SKM-1 (cell line): ENCODE results near the gene MUC5AC.
"Not testable (repeated sequence)": the region's sequence is repeated elsewhere in the genome, so short reads cannot be mapped to it uniquely, and the experiment has no call there.

Source experiments
- DNase-seq: peaks from one replicate; lab custom pipeline; 2025; ENCODE audit not compliant: unreplicated experiment; lab: John Stamatoyannopoulos, UW

The MUC5AC gene

DNA sequence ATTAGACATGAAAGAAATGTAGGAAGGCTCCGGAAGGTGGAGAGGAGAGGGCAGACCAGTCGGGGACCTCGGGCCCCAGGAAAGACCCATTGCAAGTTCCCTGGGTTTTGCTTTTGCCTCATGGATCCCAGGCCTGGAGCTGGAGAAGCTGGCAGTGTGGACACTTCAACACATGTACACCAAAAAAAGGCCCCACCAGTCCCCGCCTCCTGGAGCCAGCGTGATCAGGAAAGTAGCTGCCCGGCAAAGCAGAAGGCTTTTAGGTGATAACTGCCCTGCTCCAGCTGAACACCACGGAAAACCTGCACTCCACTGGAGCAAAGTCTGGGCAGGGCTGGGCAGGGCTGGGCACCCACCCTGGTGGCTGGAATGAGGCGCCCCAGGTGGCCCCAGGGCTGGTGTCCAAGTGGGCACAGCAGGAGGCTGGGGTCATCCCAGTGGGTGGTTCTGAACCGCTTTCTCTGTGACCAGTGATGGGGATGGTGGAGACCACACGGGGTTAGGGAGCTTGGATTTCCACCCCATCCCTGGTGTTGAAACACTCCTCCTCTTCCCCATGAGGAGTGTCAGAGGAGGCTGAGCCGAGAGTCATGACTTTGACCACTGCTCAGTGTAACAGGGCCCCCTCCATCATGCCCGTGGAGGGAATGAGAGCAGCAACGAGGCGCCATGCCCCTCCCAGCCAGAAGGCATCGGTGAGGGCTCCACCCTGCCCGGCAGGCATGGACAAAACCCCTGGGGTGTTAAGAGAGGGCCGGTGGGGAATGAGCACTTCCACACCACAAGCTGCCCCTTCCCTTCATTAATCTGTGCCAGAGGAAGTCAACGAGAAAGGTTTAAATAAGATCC, 16.9 kb upstream of the MUC5AC start:
- no peak for DNase-seq

DNA sequence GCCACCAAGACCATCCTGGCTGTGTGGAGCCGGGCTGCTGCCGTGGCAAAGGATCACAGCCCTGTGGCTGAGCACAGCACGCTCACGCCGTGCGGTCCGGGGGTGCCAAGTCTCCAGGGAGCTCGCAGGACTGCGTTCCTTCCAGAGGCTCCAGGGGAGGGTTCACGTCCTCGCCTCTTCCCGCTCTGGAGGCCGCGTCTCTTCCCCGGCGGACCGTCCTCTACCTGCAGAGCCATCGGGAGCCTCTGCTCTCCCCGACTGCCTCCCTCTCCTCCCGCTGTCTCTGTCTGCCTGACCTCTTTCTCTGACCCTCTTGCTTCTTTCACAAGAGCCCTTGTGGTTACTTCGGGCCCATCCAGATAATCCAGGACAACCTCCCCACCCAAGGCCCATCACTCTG, 11.4 kb upstream of the MUC5AC start:
- DNase-seq: no peak

DNA sequence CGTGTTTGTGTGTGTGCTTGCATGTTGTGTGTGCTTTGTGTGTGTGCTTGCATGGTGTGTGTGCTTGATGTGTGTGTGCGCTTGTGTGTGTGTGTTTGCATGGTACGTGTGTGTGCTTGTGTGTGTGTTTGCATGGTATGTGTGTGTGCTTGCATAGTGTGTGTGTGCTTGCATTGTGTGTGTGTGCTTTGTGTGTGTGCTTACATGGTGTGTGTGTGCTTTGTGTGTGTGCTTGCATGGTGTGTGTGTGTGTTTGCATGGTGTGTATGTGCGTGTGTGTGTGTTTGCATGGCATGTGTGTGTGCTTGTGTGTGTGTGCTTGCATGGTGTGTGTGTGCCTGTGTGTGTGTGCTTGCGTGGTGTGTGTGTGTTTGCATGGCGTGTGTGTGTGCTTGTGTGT, 10.0 kb upstream of the MUC5AC start:
- no peak for DNase-seq

DNA sequence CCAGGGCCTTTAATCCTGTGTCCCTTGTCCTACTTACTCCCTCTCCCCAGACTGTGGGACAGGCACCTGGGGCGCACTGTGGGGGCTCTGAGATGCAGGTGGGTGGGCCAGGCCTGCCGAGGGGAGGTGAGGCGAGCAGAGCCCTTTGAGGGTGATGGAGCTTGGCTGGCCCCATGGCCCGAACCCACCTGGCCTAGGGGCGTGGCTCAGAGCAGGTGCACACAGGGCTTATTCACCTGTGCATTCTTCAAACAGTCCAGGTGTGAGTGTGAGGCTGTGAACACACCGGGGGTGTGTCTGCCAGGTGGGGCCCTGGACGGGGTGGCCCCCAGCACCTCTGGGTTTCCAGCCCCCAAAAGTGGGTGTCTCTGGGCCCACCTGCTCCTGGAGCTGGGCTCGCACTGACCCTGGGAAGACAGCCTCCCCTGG, 9.0 kb upstream of the MUC5AC start:
- DNase-seq: no peak

DNA sequence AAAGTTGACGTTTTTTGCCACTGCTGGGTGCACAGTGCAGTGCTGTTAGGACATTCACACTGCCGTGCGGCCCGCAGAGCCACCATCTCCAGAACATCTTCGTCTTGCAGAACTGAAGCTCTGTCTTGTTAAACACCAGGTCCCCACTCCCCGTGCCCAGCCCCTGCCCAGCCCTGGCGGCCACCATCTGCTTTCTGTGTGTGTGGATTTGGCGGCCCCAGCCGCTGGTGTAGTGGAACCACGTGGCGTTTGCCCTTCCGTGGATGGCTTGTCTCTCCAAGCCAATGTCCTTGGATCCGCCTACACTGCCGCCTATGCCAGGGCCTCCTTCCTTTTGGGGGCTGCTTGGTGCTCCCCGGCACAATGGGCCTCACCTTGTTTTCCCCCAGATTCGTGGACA, 8.2 kb upstream of the MUC5AC start:
- no peak for DNase-seq

DNA sequence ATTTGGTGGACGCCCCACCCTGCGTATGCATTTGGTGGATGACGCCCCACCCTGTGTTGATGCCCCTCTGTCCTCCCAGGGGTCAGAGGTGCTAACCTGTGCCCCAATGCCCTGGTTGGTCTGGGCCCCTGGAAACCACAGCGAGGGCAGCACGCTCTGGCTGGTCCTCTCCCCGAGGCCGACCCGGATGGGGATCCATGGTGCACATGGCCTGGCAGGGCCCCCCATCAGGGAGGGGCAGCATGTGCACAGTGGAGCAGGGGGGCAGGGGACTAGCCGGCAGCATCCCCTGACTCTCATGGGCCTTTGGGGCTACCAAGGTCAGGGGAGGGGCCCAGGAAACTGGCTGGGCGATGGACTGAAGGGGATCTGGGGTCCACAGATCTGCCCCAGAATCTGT, 7.6 kb upstream of the MUC5AC start:
- no peak for DNase-seq

DNA sequence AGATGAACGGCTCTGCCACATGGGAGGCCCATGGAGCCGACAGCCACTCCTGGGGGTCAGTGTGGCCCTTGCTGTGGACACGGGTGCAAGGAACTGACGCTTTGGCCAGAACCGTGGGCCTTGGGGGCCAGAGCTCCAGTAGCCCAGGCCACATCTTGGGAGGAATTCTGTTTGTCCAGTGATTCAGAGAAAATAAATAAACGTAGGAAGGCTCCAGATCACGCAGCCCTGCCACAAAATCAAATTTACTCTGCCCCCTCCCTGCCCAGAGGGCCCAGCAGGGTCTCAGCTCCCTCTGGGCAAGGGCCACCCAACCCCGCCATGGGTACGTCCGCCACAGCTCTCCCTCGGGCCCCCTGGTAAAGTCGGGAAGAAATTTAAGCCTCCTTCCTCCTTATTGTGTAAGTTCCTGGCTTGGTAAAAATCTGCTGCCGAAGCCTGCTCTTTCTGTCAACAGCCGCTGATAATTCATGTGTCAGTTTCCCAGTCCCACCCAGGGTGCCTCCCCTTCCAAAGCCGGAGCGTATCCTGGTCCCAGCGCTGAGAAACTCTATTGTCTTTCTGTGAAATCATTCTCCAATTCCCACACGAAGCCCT, 6.9 kb upstream of the MUC5AC start:
- no peak for DNase-seq

DNA sequence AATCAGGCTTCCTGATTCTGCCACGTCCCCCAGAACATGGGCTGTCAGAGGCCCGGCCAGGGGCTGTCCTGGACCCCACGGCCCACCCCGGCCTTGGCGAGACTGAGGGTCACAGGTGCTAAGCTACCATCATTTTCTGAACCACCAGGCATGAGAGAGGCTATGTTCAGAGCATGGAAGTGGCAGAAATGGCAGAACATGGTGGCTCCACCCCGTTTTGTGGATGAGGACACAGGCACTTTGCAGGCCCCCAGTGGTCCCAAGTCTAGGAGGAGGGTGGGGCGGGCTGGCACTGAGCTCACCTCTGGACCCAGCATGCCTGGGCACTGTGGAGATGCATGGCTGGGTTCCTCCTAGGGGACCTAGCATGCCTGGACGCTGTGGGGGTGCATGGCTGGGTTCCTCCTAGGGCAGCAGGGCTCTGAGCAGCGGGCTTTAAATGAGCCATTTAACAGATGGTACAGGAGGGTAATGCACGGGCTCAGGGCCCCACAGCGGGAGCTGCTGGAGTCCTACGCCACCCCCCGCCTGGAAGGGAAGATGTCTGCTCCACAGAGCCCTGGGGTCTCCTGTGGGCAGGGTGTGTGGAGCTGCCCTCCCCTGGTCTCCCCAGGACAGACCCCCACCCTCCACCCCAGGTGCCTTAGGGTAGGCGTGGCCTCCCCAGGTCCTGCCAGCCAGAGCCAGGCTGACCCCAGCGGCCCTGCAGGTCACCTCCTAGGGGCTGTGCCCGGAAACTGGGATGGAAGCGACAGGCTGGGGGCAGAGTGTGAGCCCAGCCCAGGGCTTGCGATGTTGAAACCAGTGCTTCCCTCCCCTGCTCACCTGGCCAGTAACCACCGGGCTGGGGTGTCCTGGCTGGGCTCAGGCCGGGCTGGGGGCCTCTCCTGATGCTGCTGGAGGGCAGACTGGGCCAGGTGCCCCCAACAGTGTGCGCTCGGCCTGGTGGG, 6.1 kb upstream of the MUC5AC start:
- no peak for DNase-seq

DNA sequence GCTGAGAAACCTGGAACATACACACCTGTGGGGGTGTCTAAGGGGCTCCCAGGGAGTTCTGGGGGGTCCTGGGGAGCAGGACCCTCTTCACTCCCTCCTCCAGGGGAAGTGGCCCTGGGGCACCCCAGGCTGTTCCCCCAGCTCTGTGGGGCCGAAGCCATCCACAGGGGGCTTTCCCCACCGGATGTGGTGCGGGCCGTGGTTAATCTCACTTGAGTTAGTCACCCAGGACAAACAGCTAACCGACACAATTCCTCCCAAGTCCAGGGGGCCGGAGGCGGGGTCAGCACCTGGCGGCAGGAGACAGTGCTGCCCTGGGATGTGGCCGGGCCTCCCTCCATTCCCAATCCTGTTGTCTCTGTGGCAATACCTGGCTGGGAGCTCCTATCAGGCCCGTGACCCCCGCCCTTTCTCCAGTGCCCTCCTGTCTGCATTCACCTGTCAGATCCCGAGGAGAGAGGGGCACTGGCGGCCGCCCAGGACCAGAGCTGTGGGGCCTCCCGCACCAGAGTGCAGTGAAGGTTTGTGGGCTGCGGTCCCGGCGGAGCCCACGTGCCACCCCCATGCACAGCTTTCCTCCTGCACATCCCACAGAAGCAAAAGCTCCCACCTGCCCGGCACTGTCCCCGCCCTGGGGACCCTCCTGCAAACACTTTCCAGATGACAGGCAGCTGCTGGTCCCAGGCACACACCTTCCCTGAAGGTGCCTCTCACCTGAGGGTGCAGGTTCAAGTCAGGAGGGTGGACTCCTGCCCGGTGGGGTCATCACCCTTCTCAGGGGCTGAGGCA, 5.2 kb upstream of the MUC5AC start:
- DNase-seq: no peak

DNA sequence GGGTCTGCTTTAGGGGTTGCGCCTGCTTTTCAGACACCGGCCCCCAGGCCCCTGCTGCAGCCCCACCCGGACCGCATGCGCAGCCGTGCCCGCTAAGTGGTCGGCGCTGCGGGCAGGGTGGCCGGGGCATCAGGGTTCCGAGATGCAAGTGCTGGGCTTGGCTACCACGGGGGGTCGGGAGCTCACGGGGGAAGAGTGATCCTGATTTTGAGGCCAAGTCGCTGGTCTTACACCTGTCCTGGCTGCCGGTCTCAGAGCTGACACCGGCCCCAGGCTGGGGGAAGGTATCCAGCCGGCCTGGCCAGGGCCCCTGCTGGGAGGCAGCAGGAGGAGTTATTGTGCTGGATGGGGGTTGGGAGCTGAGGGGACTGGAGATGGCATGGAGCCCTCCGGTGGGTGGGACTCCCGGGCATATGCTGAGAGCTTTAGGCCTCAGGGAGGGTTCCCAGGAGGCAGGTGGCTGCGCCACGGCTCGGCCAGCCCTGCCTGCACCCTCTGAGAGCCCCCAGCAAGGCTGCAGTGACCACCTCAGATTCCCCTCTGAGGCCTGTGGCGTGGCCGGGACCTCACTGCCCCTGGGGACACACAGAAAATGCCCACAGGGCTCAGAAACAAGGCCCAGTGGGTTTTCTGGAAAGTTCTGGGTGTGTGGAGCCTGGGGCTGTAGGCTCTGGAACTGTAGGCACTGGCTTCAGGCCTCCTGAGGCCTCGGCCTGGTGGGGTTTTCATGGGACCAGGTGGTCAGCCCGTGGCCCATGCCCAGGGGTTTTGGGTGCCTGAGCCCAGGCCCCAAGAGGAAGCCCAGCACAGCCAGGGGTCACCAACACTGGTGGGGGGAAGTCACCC, 4.4 kb upstream of the MUC5AC start:
- no peak for DNase-seq

DNA sequence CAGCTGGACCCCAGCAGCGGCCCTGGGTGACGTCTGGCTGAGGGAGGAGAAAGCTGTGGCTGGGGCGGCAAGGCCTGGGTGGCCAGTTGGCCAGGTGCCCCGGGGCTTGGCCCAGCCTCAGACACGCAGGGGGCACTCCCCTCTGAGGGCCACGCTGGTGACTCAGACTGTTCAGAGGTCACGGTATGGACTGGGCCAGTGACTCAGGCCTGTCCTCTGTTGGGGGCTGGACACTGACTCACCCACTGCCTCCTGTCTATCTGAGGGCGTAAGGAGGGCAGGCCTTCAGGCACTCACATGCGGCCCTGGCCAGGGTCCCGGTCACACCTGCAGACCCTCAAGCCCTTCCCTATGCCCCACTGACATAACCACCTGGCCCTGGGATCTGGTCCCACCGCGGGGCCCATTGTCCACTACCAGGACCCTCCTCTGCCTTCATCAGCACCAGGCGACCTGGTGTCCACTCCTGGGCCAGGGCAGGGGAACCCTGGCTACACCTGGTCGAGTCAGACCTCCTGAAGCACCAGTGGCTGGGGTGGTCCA, 3.7 kb upstream of the MUC5AC start:
- no peak for DNase-seq

DNA sequence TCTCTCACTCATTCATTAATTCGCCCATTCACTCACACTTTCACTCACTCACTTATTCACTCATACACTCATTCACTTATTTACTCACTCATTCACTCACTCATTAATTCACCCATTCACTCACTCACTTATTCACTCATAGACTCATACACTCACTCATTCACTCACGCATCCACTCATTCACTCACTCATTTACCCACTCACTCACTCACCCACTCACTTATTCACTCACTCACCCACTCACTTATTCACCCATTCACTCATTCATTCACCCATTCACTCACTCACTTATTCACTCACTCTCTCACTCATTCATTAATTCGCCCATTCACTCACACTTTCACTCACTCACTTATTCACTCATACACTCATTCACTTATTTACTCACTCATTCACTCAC, 3.1 kb upstream of the MUC5AC start:
- not testable (repeated sequence) for DNase-seq

DNA sequence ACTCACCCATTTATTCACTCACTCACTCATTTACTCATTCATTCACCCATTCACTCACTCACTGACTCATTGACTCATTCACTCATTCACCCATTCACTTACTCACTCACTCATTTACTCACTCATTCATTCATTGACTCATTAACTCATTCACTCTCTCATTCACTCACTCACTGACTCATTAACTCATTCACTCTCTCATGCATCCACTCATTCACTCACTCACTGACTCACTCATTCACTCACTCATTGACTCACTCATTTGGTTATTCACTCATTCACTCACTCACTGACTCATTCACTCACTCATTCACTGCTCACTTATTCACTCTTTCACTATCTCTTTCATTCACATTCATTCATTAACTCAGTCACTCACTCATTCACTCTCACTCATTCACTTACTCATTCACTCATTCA, 2.5 kb upstream of the MUC5AC start:
- DNase-seq: no peak

DNA sequence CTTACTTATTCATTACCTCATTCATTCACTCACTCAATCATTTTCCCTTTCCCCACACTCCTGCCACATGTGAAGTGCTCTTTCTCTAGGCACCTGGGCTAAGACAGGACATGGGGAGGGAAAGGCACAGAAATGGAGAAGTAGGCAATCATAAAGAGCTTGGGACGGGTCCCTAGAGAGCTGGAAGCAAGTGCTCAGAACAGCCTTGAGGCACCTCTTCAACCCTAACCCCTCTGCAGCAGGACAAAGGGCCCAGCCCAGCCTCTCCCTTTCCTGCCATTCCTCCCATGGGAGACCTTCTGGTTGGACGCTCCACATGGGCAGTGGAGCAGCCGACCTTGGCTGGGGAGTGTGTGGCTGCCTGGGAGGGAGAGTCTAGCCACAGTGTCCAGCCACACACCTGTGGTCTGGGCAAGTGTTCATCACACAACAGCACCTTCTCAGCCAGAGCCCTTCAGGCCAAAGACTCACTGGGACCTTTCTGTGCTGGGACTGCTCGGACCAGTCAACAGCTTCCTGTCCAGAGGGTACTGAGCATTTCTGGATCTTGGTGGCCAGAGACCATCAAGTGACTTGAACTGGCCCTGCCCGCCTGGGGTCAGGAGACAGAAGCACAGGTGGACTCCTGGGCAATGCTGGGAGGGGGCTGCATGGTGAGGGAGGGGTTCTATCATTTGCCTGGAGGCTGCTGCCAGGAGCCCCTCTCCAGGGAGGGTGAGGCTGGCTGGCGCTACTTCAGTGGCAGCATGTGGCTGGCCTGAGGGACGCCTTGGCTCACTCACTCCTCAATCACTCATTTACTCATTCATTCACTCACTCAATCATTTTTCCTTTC, 1.0 kb upstream of the MUC5AC start:
- DNase-seq: no peak

DNA sequence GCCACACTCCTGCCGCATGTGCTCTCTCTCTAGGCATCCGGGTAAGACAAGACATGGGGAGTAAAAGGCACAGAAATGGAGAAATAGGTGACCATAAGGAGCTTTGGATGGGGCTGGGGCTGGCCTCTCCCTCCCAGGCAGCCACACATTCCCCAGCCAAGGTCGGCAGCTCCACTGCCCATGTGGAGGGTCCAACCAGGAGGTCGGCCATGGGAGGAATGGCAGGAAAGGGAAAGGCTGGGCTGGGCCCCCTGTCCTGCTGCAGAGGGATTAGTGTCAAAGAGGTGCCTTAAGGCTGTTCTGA, 460 bp upstream of the MUC5AC start:
- DNase-seq: no peak

DNA sequence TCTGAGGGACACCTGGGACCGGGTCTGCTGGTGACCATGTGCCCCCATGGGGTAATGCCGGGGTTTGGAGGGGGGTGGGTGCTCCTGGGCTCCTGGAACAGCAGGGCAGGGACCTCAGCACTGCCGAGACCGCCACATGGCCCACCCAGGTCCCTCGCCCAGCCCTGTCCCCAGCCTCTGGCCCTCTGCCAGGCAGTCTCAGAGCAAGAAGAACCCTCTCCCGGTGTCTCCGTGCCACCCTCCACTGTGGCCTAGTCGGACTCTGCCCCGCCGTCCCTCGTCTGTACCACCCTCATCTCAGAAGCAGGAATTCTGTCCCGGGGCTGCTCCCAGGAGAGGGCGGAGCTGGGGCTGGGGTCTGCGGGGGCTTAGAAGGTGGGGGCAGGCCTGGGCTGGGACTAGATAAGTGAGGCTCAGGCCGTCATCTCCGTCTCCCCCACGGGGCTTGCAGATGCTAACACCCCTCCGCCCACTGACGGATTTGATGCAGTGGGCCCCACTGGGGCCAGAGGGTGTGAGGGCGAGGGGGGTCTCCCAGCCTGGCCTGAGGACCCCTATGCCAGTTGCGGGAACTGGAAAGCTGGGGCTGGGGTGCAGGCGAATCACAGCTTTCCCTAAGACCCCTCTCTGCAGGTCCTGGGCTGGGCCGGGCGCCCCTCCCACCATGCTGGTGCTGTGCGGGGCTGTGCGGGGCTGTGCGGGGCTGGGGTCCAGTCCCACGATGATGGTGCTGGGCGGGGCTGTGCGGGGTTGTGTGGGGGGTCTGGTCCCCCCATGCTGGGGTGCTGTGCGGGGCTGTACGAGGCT, 1.1 kb downstream of the MUC5AC start:
- DNase-seq: no peak

DNA sequence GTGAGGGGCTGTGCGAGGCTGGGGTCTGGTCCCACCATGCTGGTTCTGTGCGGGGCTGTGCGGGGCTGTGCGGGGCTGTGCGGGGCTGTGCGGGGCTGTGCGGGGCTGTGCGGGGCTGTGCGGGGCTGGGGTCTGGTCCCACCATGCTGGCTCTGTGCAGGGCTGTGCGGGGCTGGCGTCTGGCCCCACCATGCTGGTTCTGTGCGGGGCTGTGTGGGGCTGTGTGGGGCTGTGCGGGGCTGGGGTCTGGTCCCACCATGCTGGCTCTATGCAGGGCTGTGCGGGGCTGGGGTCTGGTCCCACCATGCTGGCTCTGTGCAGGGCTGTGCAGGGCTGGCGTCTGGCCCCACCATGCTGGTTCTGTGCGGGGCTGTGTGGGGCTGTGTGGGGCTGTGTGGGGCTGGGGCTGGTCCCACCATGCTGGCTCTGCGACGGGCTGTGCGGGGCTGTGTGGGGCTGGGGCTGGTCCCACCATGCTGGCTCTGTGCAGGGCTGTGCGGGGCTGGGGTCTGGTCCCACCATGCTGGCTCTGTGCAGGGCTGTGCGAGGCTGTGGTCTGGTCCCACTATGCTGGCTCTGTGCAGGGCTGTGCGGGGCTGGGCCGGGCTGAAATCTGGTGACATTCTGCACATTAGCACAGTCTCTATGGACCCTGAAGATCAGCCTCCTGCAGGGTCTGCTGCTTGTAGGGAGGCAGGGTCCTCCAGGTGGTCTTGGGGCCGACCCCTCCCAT, 1.9 kb downstream of the MUC5AC start:
- not testable (repeated sequence) for DNase-seq
